Right atrium auricular region (tissue), 2 donors: Measurements from ENCODE around the gene HMGB2. TPM values are rescaled to one million over a fixed set of nuclear protein-coding genes. Genes with fewer than 3 reads are reported as not detected.

Source experiments
- DNase-seq: peaks from one replicate; pipeline ENCODE4 v3.0.0-alpha.2; 2019; ENCODE audit warnings: low spot score
- H3K27ac ChIP-seq, 2 donors: fragments of 200-600 bp; sonication (generic); 1 replicate in 1 of 2; 2 replicates in 1 of 2; pipeline ENCODE4 v1.5.1; 2016 to 2019
- H3K27me3 ChIP-seq, 2 donors: fragments of 200-600 bp; sonication (generic); one replicate each; pipeline versions ENCODE4 v1.5.1 to v1.6.0; 2017 to 2019
- H3K36me3 ChIP-seq: fragments of 200-600 bp; sonication (generic); one replicate; pipeline ENCODE4 v1.5.1; 2016
- H3K4me1 ChIP-seq, 2 donors: fragments of 200-600 bp; sonication (generic); one replicate each; pipeline versions ENCODE4 v1.5.1 to v1.6.0; 2017 to 2019
- H3K4me3 ChIP-seq, 2 donors: fragments of 200-600 bp; sonication (generic); 1 replicate in 1 of 2; 2 replicates in 1 of 2; pipeline ENCODE4 v1.5.1; 2017 to 2019; ENCODE audit warnings: mild to moderate bottlenecking in 1 of 2, moderate library complexity in 1 of 2
- H3K9me3 ChIP-seq, 2 donors: fragments of 200-600 bp; sonication (generic); one replicate each; pipeline ENCODE4 v1.5.1; 2019
- CTCF ChIP-seq, 2 donors: fragments of 200-600 bp; sonication (generic); IDR thresholded peaks; one replicate each; pipeline ENCODE4 v1.5.1; 2019; ENCODE audit warnings: antibody characterized with exemption in 2 of 2
- total RNA-seq, 2 donors: library from RNA; depleted of rRNA; stranded (reverse); fragments of >200 nt; gene quantifications; one replicate each; pipeline ENCODE4 v1.1.0, GENCODE V29; 2016

HMGB2 gene
- total RNA-seq, 2 donors from 2014 or later, result 34.4 to 41.7 TPM

DNA sequence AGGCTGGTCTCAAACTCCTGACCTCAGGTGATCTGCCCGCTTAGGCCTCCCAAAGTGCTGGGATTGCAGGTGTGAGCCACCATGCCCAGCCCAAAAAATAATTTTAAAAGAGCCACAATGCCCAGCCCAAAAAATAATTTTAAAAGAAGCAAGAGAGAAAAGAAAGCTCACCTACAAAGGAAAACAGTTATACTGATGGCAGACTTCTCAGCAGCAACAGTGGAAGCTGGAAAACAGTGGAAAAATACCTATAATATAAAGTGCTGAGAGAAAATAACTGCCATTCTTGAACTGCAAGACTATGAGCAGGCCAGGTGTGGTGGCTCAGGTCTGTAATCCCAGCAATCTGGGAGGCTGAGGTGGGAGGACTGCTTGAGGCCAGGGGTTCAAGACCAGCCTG, 13.3 kb upstream of the HMGB2 start:
- no peak for TF ChIP-seq CTCF (IDR thresholded peaks at IDR 0.05)
- Histone ChIP-seq H3K4me3 (no peak overlapping the region), H3K27ac (no peak overlapping the region), H3K9me3 (no peaks in the 10 kb centered on the region), H3K36me3 (no peaks in the 10 kb centered on the region), H3K27me3 (no peaks in the 10 kb centered on the region), H3K4me1 (no peaks in the 10 kb centered on the region)
- no peak for DNase-seq

- DNase-seq, result no peak
- Histone ChIP-seq H3K27me3 (no peaks in the 10 kb centered on the region), H3K27ac (no peak overlapping the region), H3K4me3 (no peak overlapping the region), H3K36me3 (no peaks in the 10 kb centered on the region), H3K9me3 (no peaks in the 10 kb centered on the region), H3K4me1 (no peaks in the 10 kb centered on the region)
- TF ChIP-seq CTCF (IDR thresholded peaks at IDR 0.05), result no peak
Measured at GRCh38 chr4:173346074-173346473, 11.9 kb upstream of the HMGB2 start.

DNA sequence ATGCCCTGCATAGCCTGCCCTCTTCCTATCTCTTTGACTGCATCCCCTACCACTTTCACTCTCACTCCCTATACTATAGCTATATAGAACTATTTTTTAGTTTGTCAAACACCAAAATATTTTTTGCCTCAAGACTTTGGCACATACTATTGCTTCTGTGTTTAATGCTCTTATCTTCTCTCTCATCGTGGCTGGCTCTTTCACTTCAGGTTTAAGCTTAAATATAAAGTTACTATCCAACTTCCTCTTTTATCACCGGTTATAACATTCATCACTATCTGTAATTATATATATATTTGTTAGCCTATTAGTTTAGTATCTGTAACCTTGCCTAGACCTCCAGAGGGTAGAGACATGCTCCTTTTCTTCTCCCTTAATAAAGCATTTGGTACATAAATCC, 11.5 kb upstream of the HMGB2 start:
- Histone ChIP-seq H3K36me3 (no peaks in the 10 kb centered on the region), H3K9me3 (no peaks in the 10 kb centered on the region), H3K4me3 (no peak overlapping the region), H3K4me1 (no peaks in the 10 kb centered on the region), H3K27me3 (no peaks in the 10 kb centered on the region), H3K27ac (no peak overlapping the region)
- no peak for DNase-seq
- TF ChIP-seq CTCF (IDR thresholded peaks at IDR 0.05), result no peak

DNA sequence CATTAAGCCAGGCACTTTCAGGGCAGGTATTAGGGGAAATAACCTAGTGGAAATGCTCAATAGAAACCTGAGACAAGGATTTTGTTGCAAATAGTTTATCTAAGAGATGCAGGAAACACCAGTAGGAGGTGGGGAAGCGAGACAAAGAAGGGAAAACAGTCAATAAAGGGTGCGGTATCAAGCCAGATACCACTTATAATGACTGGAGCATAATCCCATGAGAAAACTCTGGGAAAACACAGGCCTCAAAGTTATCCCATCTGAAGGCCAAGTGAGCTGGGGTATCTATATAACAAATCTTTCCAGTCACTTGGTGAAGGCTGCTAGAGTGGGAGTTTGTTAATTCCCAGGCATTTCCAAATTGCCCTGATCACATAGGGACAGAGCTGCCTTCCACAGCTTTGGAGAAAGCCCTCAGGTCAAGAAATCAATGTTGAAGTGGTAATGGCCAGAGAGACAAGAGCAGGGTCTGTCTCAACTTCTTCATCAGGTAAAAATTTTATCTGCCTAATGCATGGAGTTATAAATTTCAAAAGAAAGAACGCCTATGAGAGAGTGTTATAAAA, 9.8 kb upstream of the HMGB2 start:
- Histone ChIP-seq H3K36me3 (no peaks in the 10 kb centered on the region), H3K27ac (peak overlapping the region in 1 of 2 donors; percentile 2), H3K4me3 (no peak overlapping the region), H3K9me3 (no peaks in the 10 kb centered on the region), H3K27me3 (no peaks in the 10 kb centered on the region), H3K4me1 (no peaks in the 10 kb centered on the region)
- TF ChIP-seq CTCF (IDR thresholded peaks at IDR 0.05), result no peak
- no peak for DNase-seq

GRCh38 chr4:173337463-173337862, 3.3 kb upstream of the HMGB2 start:
- Histone ChIP-seq H3K27ac (no peak overlapping the region), H3K4me3 (no peak overlapping the region), H3K4me1 (peaks cover 0 to 10% of the 10 kb centered on the region in 2 donors), H3K36me3 (peaks cover 4% of the 10 kb centered on the region), H3K27me3 (no peaks in the 10 kb centered on the region), H3K9me3 (no peaks in the 10 kb centered on the region)
- TF ChIP-seq CTCF (IDR thresholded peaks at IDR 0.05), result no peak
- DNase-seq, result no peak
